Measurements from ENCODE around the gene GNG13.
"Not testable (repeated sequence)": the region's sequence is repeated elsewhere in the genome, so short reads cannot be mapped to it uniquely, and the experiment has no call there.

The GNG13 gene

DNA sequence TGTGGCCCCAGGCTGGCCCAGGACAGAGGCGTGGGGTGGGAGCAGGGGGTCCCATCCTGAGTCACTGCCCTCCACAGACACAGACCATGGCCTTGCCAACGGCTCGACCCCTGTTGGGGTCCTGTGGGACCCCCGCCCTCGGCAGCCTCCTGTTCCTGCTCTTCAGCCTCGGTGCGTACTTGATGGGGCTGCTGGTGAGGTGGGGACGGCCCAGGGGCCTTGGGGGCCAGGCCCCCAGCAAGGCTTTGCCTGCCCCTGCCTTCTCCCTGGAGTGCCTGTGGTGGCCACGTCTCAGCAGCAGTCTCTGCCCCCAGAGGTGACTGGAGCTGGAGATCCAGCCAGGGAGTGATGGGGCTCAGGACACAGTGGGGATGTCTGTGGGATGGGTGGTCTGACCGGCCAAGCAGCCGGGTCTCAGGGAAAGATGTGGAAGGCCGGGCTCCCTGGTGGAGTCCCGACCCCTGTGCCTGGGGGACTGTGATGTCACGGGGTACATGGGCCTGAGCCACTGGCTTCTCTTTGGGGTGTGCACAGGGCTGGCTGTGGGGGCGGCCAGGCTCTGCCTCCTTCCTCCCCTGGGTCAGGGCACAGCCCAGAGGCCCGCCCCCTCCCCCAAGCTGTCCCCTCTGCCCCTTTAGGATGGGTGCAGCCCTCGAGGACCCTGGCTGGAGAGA lies 37.8 kb downstream of the GNG13 start:
- no peak for DNase-seq (ENCODE audit: low spot score)

DNA sequence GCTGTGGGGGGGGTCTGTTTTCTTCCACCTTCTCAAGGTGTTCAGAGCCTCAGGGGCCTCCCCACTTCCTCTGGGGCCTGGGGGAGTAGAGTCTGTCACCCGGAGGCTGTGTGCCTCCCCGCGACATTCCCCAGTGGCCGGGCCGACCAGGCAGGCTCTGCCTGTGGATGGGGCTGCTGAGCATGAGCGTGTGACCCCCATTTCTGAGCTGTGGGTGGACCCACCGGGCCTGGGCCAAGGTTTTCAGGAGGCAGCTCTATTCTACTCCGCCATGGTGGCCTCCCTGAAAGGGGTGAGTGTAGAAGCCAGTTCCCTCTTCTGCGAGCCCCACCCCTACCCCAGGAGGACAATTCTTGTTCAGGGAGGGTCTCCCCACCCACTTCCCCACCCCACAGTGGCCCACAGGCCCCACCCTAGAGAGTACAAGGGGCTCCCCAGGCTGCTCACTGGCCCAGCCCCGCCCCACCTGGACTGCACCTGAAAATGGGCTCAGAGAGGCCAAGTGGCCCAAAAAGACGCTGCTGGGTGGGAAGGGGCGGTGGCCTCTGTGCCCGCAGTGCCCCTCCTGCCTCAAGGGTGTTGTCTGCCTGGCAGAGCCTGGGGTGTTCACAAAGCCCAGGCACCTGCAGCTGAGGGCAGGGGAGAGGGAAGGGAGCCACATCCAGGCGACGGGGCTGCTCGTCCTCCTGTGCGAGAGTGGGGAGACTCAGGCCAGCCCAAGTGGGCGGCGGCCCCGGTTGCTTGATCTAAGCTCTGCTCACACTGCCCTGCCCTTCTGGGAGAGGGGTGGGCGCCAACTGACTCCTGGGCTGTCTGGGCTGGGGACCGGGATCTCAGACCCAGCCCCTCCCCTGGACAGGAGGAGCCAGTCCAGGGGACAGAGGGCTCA lies 38.7 kb downstream of the GNG13 start:
- no peak for DNase-seq (ENCODE audit: low spot score)

- DNase-seq (ENCODE audit: low spot score): no peak
These were observed 39.8 kb downstream of the GNG13 start, which contains the start of gene MSLN for GRCh38 chr16:760545-761343. MSLN (plus strand) TSS chr16:760734; CDS start chr16:762681, 1,947 bp downstream.

DNA sequence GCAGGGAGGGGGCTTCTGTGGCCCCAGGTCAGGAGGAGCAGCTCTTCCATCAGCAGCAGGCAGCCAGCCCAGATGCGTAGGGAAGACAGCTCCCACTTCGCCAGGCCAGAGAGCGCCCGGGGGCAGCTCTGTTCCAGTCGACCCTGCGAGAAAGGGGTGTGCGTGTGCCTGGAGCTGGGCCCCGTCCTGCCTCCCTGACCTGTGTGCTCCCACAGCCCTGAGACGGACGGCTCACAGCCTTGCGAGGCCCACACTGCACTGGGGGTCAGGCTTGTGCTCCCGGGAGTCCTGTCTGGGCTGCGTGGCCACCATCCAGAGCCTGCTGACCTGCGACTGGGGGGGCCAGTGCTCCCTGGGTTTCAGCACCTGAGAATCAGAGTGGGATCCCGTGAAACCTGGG lies 40.5 kb downstream of the GNG13 start:
- DNase-seq (ENCODE audit: low spot score): no peak

GRCh38 chr16:759110-759910 lies 41.2 kb downstream of the GNG13 start:
- no peak for DNase-seq (ENCODE audit: low spot score)

DNA sequence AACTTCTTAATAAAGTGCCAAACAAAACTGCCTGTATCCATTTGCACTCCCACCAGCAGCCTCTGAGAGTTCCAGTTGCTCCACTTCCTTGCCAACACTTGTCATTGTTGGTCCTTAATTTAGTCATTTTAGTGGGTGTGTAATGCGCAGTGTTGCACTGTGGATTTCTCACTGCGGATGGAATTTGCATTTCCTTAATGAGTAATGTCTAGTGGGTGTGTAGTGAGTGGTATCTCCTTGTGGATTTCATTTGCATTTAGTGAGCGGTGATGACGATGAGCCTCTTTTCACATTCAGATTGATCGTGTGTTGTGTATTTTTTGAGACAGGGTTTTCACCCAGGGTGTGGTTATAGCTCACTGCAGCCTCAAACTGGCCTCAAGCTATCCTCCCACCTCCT lies 44.1 kb downstream of the GNG13 start:
- no peak for DNase-seq (ENCODE audit: low spot score)

DNA sequence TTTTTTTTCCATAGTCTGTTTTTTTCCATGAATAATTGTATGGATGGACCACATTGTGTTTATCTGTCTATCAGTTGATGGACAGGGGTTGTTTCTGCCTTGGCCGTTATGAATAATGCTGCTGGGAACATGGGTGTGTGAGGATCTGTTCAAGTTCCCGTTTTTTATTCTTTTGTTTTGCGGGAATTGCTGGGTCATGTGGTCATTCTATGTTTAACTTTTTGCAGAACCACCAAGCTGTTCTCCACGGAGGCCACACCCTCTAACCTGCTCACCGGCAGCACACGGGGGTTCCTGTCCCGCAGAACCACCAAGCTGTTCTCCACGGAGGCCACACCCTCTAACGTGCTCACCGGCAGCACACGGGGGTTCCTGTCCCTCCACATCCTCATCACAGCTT lies 45.9 kb downstream of the GNG13 start:
- no peak for DNase-seq (ENCODE audit: low spot score)

DNA sequence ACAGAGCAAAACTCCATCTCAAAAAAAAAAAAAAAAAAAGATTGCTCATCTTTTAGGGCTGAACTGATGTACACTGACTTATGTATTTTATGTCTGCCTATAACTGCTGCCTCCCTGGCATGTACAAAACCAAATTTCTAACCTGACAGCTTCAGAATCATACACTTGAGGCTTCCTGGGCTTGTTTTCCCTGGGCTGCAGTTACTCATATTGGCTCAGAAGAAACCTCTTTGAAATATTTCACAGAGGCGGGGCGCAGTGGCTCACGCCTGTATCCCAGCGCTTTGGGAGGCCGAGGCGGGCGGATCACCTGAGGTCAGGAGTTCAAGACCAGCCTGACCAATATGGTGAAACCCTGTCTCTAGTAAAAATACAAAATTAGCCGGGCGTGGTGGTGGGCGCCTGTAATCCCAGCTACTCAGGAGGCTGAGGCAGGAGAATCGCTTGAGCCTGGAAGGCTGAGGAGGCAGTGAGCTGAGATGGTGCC lies 46.4 kb downstream of the GNG13 start:
- DNase-seq (ENCODE audit: low spot score): not testable (repeated sequence)

- no peak for DNase-seq (ENCODE audit: low spot score)
These were observed 48.6 kb downstream of the GNG13 start for GRCh38 chr16:752007-752312.

DNA sequence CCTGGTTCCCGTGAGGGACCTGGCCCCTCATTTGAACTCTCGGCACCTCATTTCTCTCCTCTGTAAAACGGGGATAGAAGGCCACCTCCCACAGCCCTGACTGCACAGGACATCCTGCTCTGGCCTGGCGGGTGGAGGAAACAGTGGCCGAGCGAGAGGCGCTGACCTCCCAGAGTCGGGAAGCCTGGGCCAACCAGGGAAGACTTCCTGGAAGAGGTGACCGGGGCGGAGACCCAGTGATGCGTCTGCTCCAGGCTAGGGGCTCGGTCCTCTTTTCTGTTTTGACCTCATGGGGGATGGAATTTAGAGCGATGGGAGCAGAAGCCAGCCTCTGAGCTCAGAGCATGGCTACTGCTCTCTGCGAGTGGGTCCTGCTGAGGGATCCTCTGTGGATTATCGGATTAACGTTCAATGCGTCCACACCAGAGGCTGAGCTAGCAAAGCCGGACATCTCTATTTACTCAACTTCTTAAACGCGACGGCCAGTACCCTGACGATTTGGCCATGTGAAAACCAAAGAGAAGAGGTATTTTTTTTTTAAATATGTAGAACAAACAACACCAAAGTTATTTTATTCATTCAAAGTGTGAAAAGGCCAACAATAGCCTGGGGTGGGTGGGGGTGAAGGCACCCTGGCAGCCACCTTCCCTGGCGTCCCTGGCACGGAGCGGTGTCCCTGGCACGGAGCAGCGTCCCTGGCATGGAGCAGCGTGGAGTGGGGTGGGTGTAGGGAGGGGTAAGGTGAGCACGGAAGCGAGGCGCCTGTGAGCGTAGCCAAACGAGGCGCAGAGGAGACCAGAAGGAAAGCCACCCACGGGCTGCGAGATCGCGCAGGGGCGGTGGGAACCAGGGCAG lies 49.2 kb downstream of the GNG13 start:
- no peak for DNase-seq (ENCODE audit: low spot score)

GRCh38 chr16:750485-750884 lies 50.0 kb downstream of the GNG13 start:
- peak; percentile 65 for DNase-seq (ENCODE audit: low spot score)

- DNase-seq (ENCODE audit: low spot score): no peak
These were observed 51.5 kb downstream of the GNG13 start for GRCh38 chr16:749010-749409.

Small RNA genes within 50 kb of the gene (small RNA-seq; reads per million reads assigned to genes)
- 0 reads per million in 2 experiments for gene MIR662

Data from SK-N-DZ (cell line).